ENCODE measurements around the gene TMEM132C. TPM values are rescaled to one million over a fixed set of nuclear protein-coding genes. Genes with fewer than 3 reads are reported as not detected.

TMEM132C gene
- total and polyA plus RNA-seq, 4 donors, result 0.05 to 0.08 (median 0.05) TPM; not detected in 1

DNA sequence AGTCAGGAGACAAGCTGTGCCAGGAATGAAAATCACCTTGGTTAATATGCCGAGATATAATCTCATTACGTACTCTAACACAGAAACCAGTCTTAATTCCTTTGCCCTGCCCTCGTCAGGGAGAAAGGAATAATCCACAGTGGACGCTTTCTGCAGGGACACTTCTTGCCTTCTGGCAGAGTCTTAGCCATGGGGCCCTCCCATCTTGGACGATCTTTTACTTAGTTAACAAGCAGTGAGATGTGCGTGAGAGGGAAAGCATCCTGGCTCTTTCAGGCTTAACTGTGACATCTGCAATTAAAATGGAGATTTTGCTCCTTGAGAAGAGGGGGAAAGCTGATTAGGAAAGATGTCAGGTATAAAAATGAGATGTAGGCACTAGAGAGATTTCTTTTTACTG lies 246.4 kb downstream of the TMEM132C start (continued):
- TF ChIP-seq SP1 (IDR thresholded peaks at IDR 0.05) (no peak), RXRA (IDR thresholded peaks at IDR 0.05) (no peak), YY1 (IDR thresholded peaks at IDR 0.05) (no peak)
- TF ChIP-seq, protein P1, sequence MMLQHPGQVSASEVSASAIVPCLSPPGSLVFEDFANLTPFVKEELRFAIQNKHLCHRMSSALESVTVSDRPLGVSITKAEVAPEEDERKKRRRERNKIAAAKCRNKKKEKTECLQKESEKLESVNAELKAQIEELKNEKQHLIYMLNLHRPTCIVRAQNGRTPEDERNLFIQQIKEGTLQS (IDR thresholded peaks at IDR 0.05), result no peak
- TF ChIP-seq, protein P2, sequence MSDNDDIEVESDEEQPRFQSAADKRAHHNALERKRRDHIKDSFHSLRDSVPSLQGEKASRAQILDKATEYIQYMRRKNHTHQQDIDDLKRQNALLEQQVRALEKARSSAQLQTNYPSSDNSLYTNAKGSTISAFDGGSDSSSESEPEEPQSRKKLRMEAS (IDR thresholded peaks at IDR 0.05), result no peak

DNA sequence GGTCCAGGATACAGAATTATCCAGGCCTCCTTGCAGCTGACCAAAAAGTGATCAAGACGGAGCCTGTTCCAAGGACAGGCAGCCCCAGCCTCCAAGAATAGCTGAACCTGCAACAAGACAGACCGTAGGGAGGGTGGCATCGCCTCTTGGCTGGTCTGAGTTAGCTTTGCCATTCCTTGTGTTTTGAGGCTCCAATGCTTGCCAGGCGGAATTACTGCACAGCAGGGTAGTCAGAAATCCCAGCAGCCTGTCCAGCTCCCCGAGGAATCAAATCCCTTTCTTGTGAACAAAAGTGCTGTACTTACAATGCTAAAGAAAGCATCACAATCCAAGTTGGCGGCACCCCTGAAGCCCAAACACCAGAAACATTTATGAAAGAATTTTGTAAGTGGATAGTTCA lies 246.9 kb downstream of the TMEM132C start:
- TF ChIP-seq GABPA (IDR thresholded peaks at IDR 0.05 in 1 of 2, conservative IDR thresholded peaks at IDR 0.05 in 1 of 2) (no peak), EGR1 (IDR thresholded peaks at IDR 0.05; ENCODE audit: low read depth in 2 of 2) (no peak), RXRA (IDR thresholded peaks at IDR 0.05) (no peak), RAD21 (IDR thresholded peaks at IDR 0.05) (no peak), TAF1 (conservative IDR thresholded peaks at IDR 0.05) (no peak), JUND (IDR thresholded peaks at IDR 0.05) (no peak), SP1 (IDR thresholded peaks at IDR 0.05) (no peak), FOXA2 (IDR thresholded peaks at IDR 0.05) (no peak)
- TF ChIP-seq, protein P3, sequence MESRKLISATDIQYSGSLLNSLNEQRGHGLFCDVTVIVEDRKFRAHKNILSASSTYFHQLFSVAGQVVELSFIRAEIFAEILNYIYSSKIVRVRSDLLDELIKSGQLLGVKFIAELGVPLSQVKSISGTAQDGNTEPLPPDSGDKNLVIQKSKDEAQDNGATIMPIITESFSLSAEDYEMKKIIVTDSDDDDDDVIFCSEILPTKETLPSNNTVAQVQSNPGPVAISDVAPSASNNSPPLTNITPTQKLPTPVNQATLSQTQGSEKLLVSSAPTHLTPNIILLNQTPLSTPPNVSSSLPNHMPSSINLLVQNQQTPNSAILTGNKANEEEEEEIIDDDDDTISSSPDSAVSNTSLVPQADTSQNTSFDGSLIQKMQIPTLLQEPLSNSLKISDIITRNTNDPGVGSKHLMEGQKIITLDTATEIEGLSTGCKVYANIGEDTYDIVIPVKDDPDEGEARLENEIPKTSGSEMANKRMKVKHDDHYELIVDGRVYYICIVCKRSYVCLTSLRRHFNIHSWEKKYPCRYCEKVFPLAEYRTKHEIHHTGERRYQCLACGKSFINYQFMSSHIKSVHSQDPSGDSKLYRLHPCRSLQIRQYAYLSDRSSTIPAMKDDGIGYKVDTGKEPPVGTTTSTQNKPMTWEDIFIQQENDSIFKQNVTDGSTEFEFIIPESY (IDR thresholded peaks at IDR 0.05), result no peak
- TF ChIP-seq, protein P2 (IDR thresholded peaks at IDR 0.05), result no peak

DNA sequence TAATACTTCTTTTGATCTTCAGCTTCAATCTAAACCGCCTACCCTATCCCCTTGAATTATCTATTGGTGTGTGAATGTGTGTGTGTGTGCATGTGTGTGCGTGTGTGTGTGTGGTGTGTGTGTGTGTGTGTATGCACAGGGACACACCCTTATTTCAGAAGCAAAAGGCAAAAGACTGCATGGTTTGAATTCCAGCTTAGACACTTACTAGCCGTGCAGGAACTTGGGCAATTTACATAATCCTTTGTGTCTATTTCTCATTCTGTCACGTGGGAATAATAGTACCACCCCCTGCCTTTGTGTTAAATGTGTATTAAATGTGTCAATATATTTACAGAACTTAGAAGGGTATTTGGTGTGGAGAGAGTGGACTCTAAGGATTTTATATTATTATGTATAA lies 251.7 kb downstream of the TMEM132C start:
- H3K9ac ChIP-seq (ENCODE audit: low read depth in 1 of 2, low read length in 2 of 2), result no peak overlapping the region
- TF ChIP-seq, protein P1 (IDR thresholded peaks at IDR 0.05), result no peak
- TF ChIP-seq EGR1 (IDR thresholded peaks at IDR 0.05; ENCODE audit: low read depth in 2 of 2), result no peak
- no peak for TF ChIP-seq NR2F2 (IDR thresholded peaks at IDR 0.05)
- TF ChIP-seq FOXA2 (IDR thresholded peaks at IDR 0.05), result no peak
- TF ChIP-seq, protein P4, sequence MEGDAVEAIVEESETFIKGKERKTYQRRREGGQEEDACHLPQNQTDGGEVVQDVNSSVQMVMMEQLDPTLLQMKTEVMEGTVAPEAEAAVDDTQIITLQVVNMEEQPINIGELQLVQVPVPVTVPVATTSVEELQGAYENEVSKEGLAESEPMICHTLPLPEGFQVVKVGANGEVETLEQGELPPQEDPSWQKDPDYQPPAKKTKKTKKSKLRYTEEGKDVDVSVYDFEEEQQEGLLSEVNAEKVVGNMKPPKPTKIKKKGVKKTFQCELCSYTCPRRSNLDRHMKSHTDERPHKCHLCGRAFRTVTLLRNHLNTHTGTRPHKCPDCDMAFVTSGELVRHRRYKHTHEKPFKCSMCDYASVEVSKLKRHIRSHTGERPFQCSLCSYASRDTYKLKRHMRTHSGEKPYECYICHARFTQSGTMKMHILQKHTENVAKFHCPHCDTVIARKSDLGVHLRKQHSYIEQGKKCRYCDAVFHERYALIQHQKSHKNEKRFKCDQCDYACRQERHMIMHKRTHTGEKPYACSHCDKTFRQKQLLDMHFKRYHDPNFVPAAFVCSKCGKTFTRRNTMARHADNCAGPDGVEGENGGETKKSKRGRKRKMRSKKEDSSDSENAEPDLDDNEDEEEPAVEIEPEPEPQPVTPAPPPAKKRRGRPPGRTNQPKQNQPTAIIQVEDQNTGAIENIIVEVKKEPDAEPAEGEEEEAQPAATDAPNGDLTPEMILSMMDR (IDR thresholded peaks at IDR 0.05; ENCODE audit: low read depth, low read length, missing input control), result no peak
- no peak for TF ChIP-seq HNF4G (IDR thresholded peaks at IDR 0.05)
- no peak for TF ChIP-seq YY1 (IDR thresholded peaks at IDR 0.05)
- no peak overlapping the region for H3K4me3 ChIP-seq (ENCODE audit: low read depth in 1 of 3, low read length in 3 of 3)
- no peaks in the 10 kb centered on the region for H3K4me1 ChIP-seq (ENCODE audit: control insufficient read depth in 4 of 4, insufficient read depth in 4 of 4, low read length in 3 of 4)
- DNase-seq (ENCODE audit: low spot score), result no peak
- H3K36me3 ChIP-seq (ENCODE audit: control insufficient read depth in 4 of 4, insufficient read depth in 3 of 4, low read depth in 1 of 4, low read length in 3 of 4), result no peaks in the 10 kb centered on the region
- 61% methylated on average over 4 of the region's 4 CpGs for WGBS
- no peaks in the 10 kb centered on the region for H3K27me3 ChIP-seq (ENCODE audit: control insufficient read depth in 4 of 4, insufficient read depth in 4 of 4, low read length in 3 of 4)
- H3K9me3 ChIP-seq (ENCODE audit: control insufficient read depth in 4 of 4, low read length in 3 of 4), result peaks cover 0 to 7% (median 3%) of the 10 kb centered on the region in 4 donors
- no peak overlapping the region for H3K27ac ChIP-seq (ENCODE audit: low read depth in 1 of 2, low read length in 2 of 2)

More for the DNA sequence above, 246.9 kb downstream of the TMEM132C start:
- H3K27me3 ChIP-seq (ENCODE audit: control insufficient read depth in 4 of 4, insufficient read depth in 4 of 4, low read length in 3 of 4), result no peaks in the 10 kb centered on the region
- no peak overlapping the region for H3K4me3 ChIP-seq (ENCODE audit: low read depth in 1 of 3, low read length in 3 of 3)
- WGBS, result 70% methylated on average over 6 of the region's 6 CpGs
- no peaks in the 10 kb centered on the region for H3K4me1 ChIP-seq (ENCODE audit: control insufficient read depth in 4 of 4, insufficient read depth in 4 of 4, low read length in 3 of 4)
- H3K9ac ChIP-seq (ENCODE audit: low read depth in 1 of 2, low read length in 2 of 2), result no peak overlapping the region
- no peak overlapping the region for H3K27ac ChIP-seq (ENCODE audit: low read depth in 1 of 2, low read length in 2 of 2)
- H3K36me3 ChIP-seq (ENCODE audit: control insufficient read depth in 4 of 4, insufficient read depth in 3 of 4, low read depth in 1 of 4, low read length in 3 of 4), result no peaks in the 10 kb centered on the region
- H3K9me3 ChIP-seq (ENCODE audit: control insufficient read depth in 4 of 4, low read length in 3 of 4), result peaks cover 1 to 8% (median 6%) of the 10 kb centered on the region in 4 donors
- no peak for DNase-seq (ENCODE audit: low spot score)

Measured in liver (tissue), 9 donors.